Colonic mucosa (tissue), 4 donors: ENCODE data around the gene CREB1. TPM values are rescaled to one million over a fixed set of nuclear protein-coding genes. Genes with fewer than 3 reads are reported as not detected.

Experiments
- DNase-seq: peaks from one replicate; pipeline ENCODE4 v3.0.0-alpha.2; 2020
- H3K27ac ChIP-seq: fragments of 200-600 bp; one replicate; pipeline ENCODE4 v1.8.0; 2021
- H3K27me3 ChIP-seq: fragments of 200-600 bp; one replicate; pipeline ENCODE4 v1.8.0; 2021
- H3K36me3 ChIP-seq: fragments of 200-600 bp; one replicate; pipeline ENCODE4 v1.8.0; 2021
- H3K4me1 ChIP-seq: fragments of 200-600 bp; one replicate; pipeline ENCODE4 v1.8.0; 2021; ENCODE audit warnings: mild to moderate bottlenecking
- H3K4me3 ChIP-seq: fragments of 200-600 bp; one replicate; pipeline ENCODE4 v1.8.0; 2021
- H3K9ac ChIP-seq, 2 donors: one replicate each; pipeline ENCODE4 v1.7.0; 2013; ENCODE audit warnings: control low read depth in 2 of 2, low read depth in 2 of 2, low read length in 2 of 2
- H3K9me3 ChIP-seq: fragments of 200-600 bp; one replicate; pipeline ENCODE4 v1.8.0; 2021
- CTCF ChIP-seq: fragments of 200-600 bp; IDR thresholded peaks from one replicate; pipeline ENCODE4 v1.8.0; 2022; ENCODE audit warnings: antibody characterized with exemption, mild to moderate bottlenecking
- intact Hi-C: fragments of 100-400 bp; cut with DNase I; formaldehyde crosslinking; loops from one replicate; pipeline ENCODE4 v1.14.1; 2022
- total RNA-seq, 2 donors: library from RNA; stranded (reverse); fragmentation: NEBNext Ultra II Directional in 1 of 2; extraction: Animal tissue kit (Norgen Biotek cat#: 25700) in 1 of 2; gene quantifications; one replicate each; pipeline ENCODE4 v1.2.1, GENCODE V29; 2021
- donor health status: healthy.
- donor health status: DM: no; HTN: no; CAD: no.
- donor health status: DM: no; HTN: no; CAD: no.

Gene CREB1
- total RNA-seq, 2 donors from 2014 or later = 46.0 to 55.4 TPM

GRCh38 chr2:207498427-207498826 is 31.3 kb upstream of the CREB1 start:
- intact Hi-C loops = no loop called here
- TF ChIP-seq CTCF = no peak
- no peaks in the 10 kb centered on the region for H3K9me3 ChIP-seq
- DNase-seq = no peak
- H3K27ac ChIP-seq = no peak overlapping the region
- H3K4me1 ChIP-seq = no peaks in the 10 kb centered on the region
- no peak overlapping the region for H3K4me3 ChIP-seq
- H3K36me3 ChIP-seq = no peaks in the 10 kb centered on the region
- H3K27me3 ChIP-seq = no peaks in the 10 kb centered on the region
- H3K9ac ChIP-seq = no peak overlapping the region

DNA sequence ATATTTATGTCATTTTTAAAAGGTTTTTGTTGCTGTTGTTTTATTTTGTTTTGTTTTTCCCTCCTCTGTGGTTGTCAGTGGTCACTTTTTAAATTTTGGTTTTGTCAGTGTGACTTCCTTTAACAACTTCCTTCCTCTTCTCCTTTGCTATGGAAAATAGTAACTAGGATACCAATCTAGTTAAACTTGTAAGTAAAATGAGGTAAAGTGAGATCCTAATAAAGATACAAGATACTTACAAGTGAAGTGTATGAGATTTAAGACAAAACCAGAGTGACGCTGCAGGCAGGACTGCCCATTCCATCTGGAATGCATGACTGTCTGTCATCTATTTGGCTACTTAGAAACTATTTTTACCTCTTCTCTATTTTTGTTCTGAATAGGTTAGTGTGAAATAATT is 30.6 kb upstream of the CREB1 start:
- no peak overlapping the region for H3K27ac ChIP-seq
- H3K9me3 ChIP-seq = no peaks in the 10 kb centered on the region
- no peak overlapping the region for H3K4me3 ChIP-seq
- no peaks in the 10 kb centered on the region for H3K27me3 ChIP-seq
- H3K9ac ChIP-seq = no peak overlapping the region
- intact Hi-C loops = no loop called here
- TF ChIP-seq CTCF = no peak
- no peaks in the 10 kb centered on the region for H3K4me1 ChIP-seq
- no peak for DNase-seq
- no peaks in the 10 kb centered on the region for H3K36me3 ChIP-seq

DNA sequence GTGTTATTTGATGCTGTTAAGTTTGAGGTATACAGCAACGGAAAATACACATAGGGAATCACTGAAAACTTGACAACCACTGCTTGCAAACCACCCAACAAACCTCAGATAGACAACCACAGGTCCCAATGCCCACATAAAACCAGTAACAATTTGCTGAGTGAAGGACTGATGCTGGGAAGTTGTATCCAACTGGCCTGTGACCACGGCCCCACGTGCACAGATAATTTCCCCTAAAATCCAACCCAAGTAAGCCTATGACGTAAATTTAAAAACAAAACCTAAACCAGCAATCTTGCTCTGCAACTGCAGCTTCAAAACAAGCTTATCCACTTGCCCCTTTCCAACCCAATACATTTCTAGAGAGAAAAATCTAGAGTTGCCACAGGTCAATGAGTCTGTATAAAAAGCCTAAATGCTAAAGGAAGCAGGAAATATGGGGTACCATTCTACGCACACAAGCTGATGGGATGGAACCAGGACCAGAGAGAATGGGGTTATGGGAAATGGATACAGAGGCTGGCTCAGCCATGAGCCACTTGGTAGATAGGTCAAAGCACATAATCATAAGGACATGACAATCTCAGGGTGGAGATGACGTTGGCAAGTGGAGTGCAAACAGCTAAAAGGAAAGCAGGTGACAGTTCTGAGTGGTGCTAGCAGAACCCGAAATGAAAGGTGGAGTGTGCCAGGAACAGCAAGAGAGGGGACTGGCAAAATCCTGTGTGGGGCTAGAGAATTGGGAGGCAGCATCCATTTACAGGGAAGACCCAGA is 27.8 kb upstream of the CREB1 start:
- intact Hi-C loops = no loop called here
- no peak overlapping the region for H3K4me3 ChIP-seq
- no peak overlapping the region for H3K9ac ChIP-seq
- no peak for DNase-seq
- no peaks in the 10 kb centered on the region for H3K36me3 ChIP-seq
- H3K9me3 ChIP-seq = no peaks in the 10 kb centered on the region
- TF ChIP-seq CTCF = no peak
- H3K4me1 ChIP-seq = no peaks in the 10 kb centered on the region
- H3K27ac ChIP-seq = no peak overlapping the region
- no peaks in the 10 kb centered on the region for H3K27me3 ChIP-seq

GRCh38 chr2:207502577-207503198 is 27.1 kb upstream of the CREB1 start:
- H3K9ac ChIP-seq = no peak overlapping the region
- no peak overlapping the region for H3K4me3 ChIP-seq
- H3K4me1 ChIP-seq = no peaks in the 10 kb centered on the region
- H3K27ac ChIP-seq = no peak overlapping the region
- intact Hi-C loops = no loop called here
- TF ChIP-seq CTCF = no peak
- H3K27me3 ChIP-seq = no peaks in the 10 kb centered on the region
- DNase-seq = no peak
- H3K36me3 ChIP-seq = no peaks in the 10 kb centered on the region
- H3K9me3 ChIP-seq = no peaks in the 10 kb centered on the region

- no peak overlapping the region for H3K9ac ChIP-seq
- TF ChIP-seq CTCF = no peak
- no peaks in the 10 kb centered on the region for H3K4me1 ChIP-seq
- no peaks in the 10 kb centered on the region for H3K27me3 ChIP-seq
- H3K4me3 ChIP-seq = no peak overlapping the region
- intact Hi-C loops = no loop called here
- H3K9me3 ChIP-seq = no peaks in the 10 kb centered on the region
- no peak for DNase-seq
- H3K27ac ChIP-seq = no peak overlapping the region
- H3K36me3 ChIP-seq = no peaks in the 10 kb centered on the region
These were observed 26.5 kb upstream of the CREB1 start for GRCh38 chr2:207503234-207503633.
